HepG2 (cell line): ENCODE data around the gene COPA. TPM values are rescaled to one million over a fixed set of nuclear protein-coding genes. Genes with fewer than 3 reads are reported as not detected.

Experiments used
- ATAC-seq: fragments of 200-7000 bp; cut with Tn5 transposase; 3 replicates; pipeline ENCODE4 v1.9.1; 2020; ENCODE audit warnings: mild to moderate bottlenecking, moderate library complexity
- BruUV-seq: library from RNA; stranded (reverse); fragments of 400-500 nt; replicated peaks from 2 replicates; lab custom pipeline; 2021; lab: Mats Ljungman, UMichigan
- CTCF ChIA-PET: fragments of 300-600 bp; formaldehyde crosslinking; extraction: SDS; loops from one replicate; lab custom pipeline; 2021; ENCODE audit warnings: low total read pairs, inconsistent platforms, low intra/inter-chr PET ratio; lab: Yijun Ruan, JAX
- POLR2A ChIA-PET: fragments of 350-600 bp; sonication (Branson Sonifier 250); formaldehyde crosslinking; loops from one replicate; lab custom pipeline; 2020; ENCODE audit warnings: antibody characterized with exemption, inconsistent platforms; lab: Yijun Ruan, JAX
- DNase-seq: peaks from one replicate; pipeline ENCODE4 v3.0.0-alpha.2; 2015; ENCODE audit warnings: low spot score
- FAIRE-seq: peaks from 3 replicates; lab custom pipeline; 2011; peaks lifted over from hg19 to GRCh38; lab: Jason Lieb, UNC
- H2AFZ ChIP-seq: one replicate; pipeline ENCODE4 v1.6.1; 2011; ENCODE audit warnings: low read length, inconsistent platforms
- H3K27ac ChIP-seq: fragments of 300-600 bp; 3 replicates; pipeline ENCODE4 v1.8.0; 2011; ENCODE audit warnings: mixed run types, mild to moderate bottlenecking, mixed read lengths, low read length, inconsistent platforms; ENCODE audit not compliant: insufficient read depth; ENCODE audit errors: extremely low read length
- H3K27me3 ChIP-seq, 2 experiments: fragments of 200-600 bp in 1 of 2; 2 replicates in 1 of 2; 3 replicates in 1 of 2; pipeline versions ENCODE4 v1.6.0 to v1.8.0; 2011; ENCODE audit warnings: low read length in 2 of 2, mild to moderate bottlenecking in 2 of 2, moderate library complexity in 2 of 2, inconsistent platforms in 1 of 2; ENCODE audit not compliant: insufficient read depth in 2 of 2, control insufficient read depth in 1 of 2
- H3K36me3 ChIP-seq, 2 experiments: fragments of 200-600 bp in 1 of 2; replicated peaks in 1 of 2; 2 replicates in 1 of 2; 3 replicates in 1 of 2; pipeline versions ENCODE4 v1.5.1 to v1.8.0; 2011; ENCODE audit warnings: low read length in 2 of 2, inconsistent platforms in 1 of 2; ENCODE audit not compliant: insufficient read depth in 2 of 2, control insufficient read depth in 1 of 2
- H3K4me1 ChIP-seq: 2 replicates; pipeline ENCODE4 v1.5.1; 2012; ENCODE audit warnings: low read length, inconsistent platforms; ENCODE audit not compliant: insufficient read depth
- H3K4me2 ChIP-seq: 2 replicates; pipeline ENCODE4 v1.6.0; 2011; ENCODE audit warnings: low read depth, low read length, inconsistent platforms
- H3K4me3 ChIP-seq, 3 experiments: fragments of 200-600 bp in 1 of 3; sonication (generic), shearing (Covaris generic) in 1 of 3; replicated peaks in 1 of 3; 2 replicates each; pipeline ENCODE4 v1.5.1; 2011 to 2016; ENCODE audit warnings: low read length in 3 of 3, inconsistent platforms in 2 of 3, low read depth in 2 of 3, mild to moderate bottlenecking in 2 of 3, control low read depth in 1 of 3, mixed read lengths in 1 of 3; ENCODE audit not compliant: insufficient read depth in 1 of 3
- H3K79me2 ChIP-seq: one replicate; pipeline ENCODE4 v1.6.1; 2011; ENCODE audit warnings: low read length, inconsistent platforms; ENCODE audit not compliant: insufficient read depth
- H3K9ac ChIP-seq: 2 replicates; pipeline ENCODE4 v1.6.0; 2011; ENCODE audit warnings: mild to moderate bottlenecking, low read depth, low read length, inconsistent platforms; ENCODE audit not compliant: insufficient read depth
- H3K9me3 ChIP-seq: 2 replicates; pipeline ENCODE4 v1.5.1; 2012; ENCODE audit warnings: mild to moderate bottlenecking, low read length
- H4K20me1 ChIP-seq: 2 replicates; pipeline ENCODE4 v1.6.0; 2011; ENCODE audit warnings: inconsistent platforms, mild to moderate bottlenecking, low read length, moderate library complexity; ENCODE audit not compliant: insufficient read depth
- AHR ChIP-seq: IDR thresholded peaks from 2 replicates; pipeline ENCODE4 v1.6.1; 2018; ENCODE audit warnings: missing genetic modification reagents, missing compliant biosample characterization
- FOXM1 ChIP-seq: sonication (generic); formaldehyde crosslinking; IDR thresholded peaks from 2 replicates; pipeline ENCODE4 v1.5.0; 2020; ENCODE audit warnings: missing genetic modification reagents
- FOXO1 ChIP-seq: sonication (generic); formaldehyde crosslinking; IDR thresholded peaks from 2 replicates; pipeline ENCODE4 v1.4.0; 2020; ENCODE audit warnings: missing genetic modification reagents
- KAT8 ChIP-seq: IDR thresholded peaks from 2 replicates; pipeline ENCODE4 v1.6.1; 2016; ENCODE audit warnings: missing genetic modification reagents, missing compliant biosample characterization
- KLF15 ChIP-seq: sonication (generic); formaldehyde crosslinking; IDR thresholded peaks from 2 replicates; pipeline ENCODE4 v1.8.1; 2023; ENCODE audit warnings: borderline replicate concordance, mild to moderate bottlenecking, inconsistent platforms, missing genetic modification reagents, mixed read lengths
- MATR3 ChIP-seq: sonication (generic); formaldehyde crosslinking; IDR thresholded peaks from 2 replicates; pipeline ENCODE4 v1.4.0; 2020; ENCODE audit warnings: missing genetic modification reagents
- MED1 ChIP-seq: sonication (generic); formaldehyde crosslinking; IDR thresholded peaks from 2 replicates; pipeline ENCODE4 v1.4.0; 2020; ENCODE audit warnings: missing genetic modification reagents
- TARDBP ChIP-seq: sonication (generic); formaldehyde crosslinking; IDR thresholded peaks from 2 replicates; pipeline ENCODE4 v1.8.0; 2022; ENCODE audit warnings: mild to moderate bottlenecking, missing genetic modification reagents
- ZNF263 ChIP-seq: sonication (generic); formaldehyde crosslinking; IDR thresholded peaks from 2 replicates; pipeline ENCODE4 v1.4.0; 2020; ENCODE audit warnings: missing genetic modification reagents
- ZNF747 ChIP-seq: sonication (generic); formaldehyde crosslinking; IDR thresholded peaks from 2 replicates; pipeline ENCODE4 v1.8.1; 2023; ENCODE audit warnings: missing genetic modification reagents, mild to moderate bottlenecking, borderline replicate concordance
- ZNF775 ChIP-seq: sonication (generic); formaldehyde crosslinking; IDR thresholded peaks from 2 replicates; pipeline ENCODE4 v1.4.0; 2020; ENCODE audit warnings: missing genetic modification reagents, mild to moderate bottlenecking, moderate library complexity, borderline replicate concordance
- ZSCAN9 ChIP-seq: IDR thresholded peaks from 2 replicates; pipeline ENCODE4 v1.6.1; 2016; ENCODE audit warnings: borderline replicate concordance
- WGBS: methylation state at CpG from one replicate; pipeline ENCODE4 v1.1.6; 2017; ENCODE audit warnings: low lambda C conversion rate; 5-methylcytosine and 5-hydroxymethylcytosine counted together
- in situ Hi-C: cut with HindIII; loops from 2 replicates; pipeline ENCODE4 v1.10.0; 2017; ENCODE audit warnings: low pct_unique_long_range_greater_than_20kb; ENCODE audit not compliant: extremely low pct_ligation_motif_present
- intact Hi-C: fragments of 100-400 bp; cut with micrococcal nuclease; formaldehyde crosslinking; loops from one replicate; pipeline ENCODE4 v1.10.0; 2022; ENCODE audit not compliant: unreplicated experiment
- polyA plus RNA-seq, 8 experiments: library from polyadenylated mRNA; depleted of rRNA in 3 of 8; stranded (reverse) in 7 of 8; unstranded in 1 of 8; fragments of >200 nt; fragmentation: Illumina TruSeq in 4 of 8; extraction: Trizol in 4 of 8; gene quantifications; 2 replicates each; pipeline versions ENCODE4 v1.2.1 to v1.2.3, GENCODE V29; 2011 to 2016; ENCODE audit warnings: low read depth in 4 of 8, missing spikeins in 1 of 8, mixed read lengths in 1 of 8; ENCODE audit not compliant: insufficient read depth in 1 of 8
- total RNA-seq, 5 experiments: library from RNA; depleted of rRNA; stranded (reverse); fragments of >200 nt; fragmentation: Illumina TruSeq; extraction: Trizol; gene quantifications; 2 replicates each; pipeline ENCODE4 v1.2.3, GENCODE V29; 2016; ENCODE audit warnings: low read depth in 1 of 5
- TF ChIP-seq, protein P1 (sequence below): sonication (generic); formaldehyde crosslinking; IDR thresholded peaks from 2 replicates; pipeline ENCODE4 v1.4.0; 2020; ENCODE audit warnings: missing genetic modification reagents, borderline replicate concordance
- TF ChIP-seq, protein P2 (sequence below), 2 experiments: fragments of 450-650 bp in 1 of 2; sonication (generic) in 1 of 2; formaldehyde crosslinking; IDR thresholded peaks; 2 replicates each; pipeline versions ENCODE4 v1.5.0 to v1.8.0; 2020 to 2022; ENCODE audit warnings: mild to moderate bottlenecking in 1 of 2, missing genetic modification reagents in 1 of 2

Gene COPA
- total and polyA plus RNA-seq, 2 of the 13 experiments (the other 11 are each of a cell fraction or from before 2014, with no cell fraction given), result 160 to 197 TPM

DNA sequence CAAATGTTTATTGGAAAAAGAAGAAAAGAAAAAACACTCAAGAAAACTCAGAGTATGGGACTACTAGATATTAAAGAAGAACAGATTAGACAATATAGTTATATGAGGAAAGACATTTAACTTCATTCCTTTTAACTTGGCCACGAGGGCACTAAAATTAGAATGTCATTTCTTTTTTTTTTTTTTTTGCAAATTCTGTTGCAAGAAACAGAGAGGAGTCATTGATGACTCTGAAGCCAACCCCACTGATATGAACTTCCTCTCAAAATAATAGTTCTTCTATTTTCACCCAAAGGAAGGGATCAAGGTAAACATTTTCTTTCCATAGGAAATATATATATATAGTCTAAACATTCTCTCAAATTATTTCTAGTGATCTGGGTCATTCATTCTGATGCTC lies 33.5 kb downstream of the COPA start:
- WGBS, result 89% methylated on average over 1 of the region's 1 CpG
- TF ChIP-seq ZNF775 (CRISPR knock-in tag), result no peak
- TF ChIP-seq, protein P1, sequence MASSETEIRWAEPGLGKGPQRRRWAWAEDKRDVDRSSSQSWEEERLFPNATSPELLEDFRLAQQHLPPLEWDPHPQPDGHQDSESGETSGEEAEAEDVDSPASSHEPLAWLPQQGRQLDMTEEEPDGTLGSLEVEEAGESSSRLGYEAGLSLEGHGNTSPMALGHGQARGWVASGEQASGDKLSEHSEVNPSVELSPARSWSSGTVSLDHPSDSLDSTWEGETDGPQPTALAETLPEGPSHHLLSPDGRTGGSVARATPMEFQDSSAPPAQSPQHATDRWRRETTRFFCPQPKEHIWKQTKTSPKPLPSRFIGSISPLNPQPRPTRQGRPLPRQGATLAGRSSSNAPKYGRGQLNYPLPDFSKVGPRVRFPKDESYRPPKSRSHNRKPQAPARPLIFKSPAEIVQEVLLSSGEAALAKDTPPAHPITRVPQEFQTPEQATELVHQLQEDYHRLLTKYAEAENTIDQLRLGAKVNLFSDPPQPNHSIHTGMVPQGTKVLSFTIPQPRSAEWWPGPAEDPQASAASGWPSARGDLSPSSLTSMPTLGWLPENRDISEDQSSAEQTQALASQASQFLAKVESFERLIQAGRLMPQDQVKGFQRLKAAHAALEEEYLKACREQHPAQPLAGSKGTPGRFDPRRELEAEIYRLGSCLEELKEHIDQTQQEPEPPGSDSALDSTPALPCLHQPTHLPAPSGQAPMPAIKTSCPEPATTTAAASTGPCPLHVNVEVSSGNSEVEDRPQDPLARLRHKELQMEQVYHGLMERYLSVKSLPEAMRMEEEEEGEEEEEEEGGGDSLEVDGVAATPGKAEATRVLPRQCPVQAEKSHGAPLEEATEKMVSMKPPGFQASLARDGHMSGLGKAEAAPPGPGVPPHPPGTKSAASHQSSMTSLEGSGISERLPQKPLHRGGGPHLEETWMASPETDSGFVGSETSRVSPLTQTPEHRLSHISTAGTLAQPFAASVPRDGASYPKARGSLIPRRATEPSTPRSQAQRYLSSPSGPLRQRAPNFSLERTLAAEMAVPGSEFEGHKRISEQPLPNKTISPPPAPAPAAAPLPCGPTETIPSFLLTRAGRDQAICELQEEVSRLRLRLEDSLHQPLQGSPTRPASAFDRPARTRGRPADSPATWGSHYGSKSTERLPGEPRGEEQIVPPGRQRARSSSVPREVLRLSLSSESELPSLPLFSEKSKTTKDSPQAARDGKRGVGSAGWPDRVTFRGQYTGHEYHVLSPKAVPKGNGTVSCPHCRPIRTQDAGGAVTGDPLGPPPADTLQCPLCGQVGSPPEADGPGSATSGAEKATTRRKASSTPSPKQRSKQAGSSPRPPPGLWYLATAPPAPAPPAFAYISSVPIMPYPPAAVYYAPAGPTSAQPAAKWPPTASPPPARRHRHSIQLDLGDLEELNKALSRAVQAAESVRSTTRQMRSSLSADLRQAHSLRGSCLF, result no peak
- no peak for TF ChIP-seq MED1
- no peak for TF ChIP-seq ZNF747 (CRISPR knock-in tag)
- TF ChIP-seq, protein P2, sequence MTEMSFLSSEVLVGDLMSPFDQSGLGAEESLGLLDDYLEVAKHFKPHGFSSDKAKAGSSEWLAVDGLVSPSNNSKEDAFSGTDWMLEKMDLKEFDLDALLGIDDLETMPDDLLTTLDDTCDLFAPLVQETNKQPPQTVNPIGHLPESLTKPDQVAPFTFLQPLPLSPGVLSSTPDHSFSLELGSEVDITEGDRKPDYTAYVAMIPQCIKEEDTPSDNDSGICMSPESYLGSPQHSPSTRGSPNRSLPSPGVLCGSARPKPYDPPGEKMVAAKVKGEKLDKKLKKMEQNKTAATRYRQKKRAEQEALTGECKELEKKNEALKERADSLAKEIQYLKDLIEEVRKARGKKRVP (CRISPR knock-in tag; IDR thresholded peaks at IDR 0.05), result no peak
- TF ChIP-seq ZNF263, result no peak
- no peak for TF ChIP-seq AHR (CRISPR knock-in tag)
- no peak for TF ChIP-seq TARDBP (CRISPR knock-in tag)
- TF ChIP-seq ZSCAN9, result no peak
- TF ChIP-seq FOXO1 (CRISPR knock-in tag), result no peak
- TF ChIP-seq KAT8 (CRISPR knock-in tag), result no peak
- TF ChIP-seq KLF15 (CRISPR knock-in tag), result no peak
- no peak for TF ChIP-seq FOXM1 (CRISPR knock-in tag)
- no peak for TF ChIP-seq MATR3 (CRISPR knock-in tag)
- TF ChIP-seq, all 625 proteins: peak for 0
- Histone ChIP-seq H4K20me1 (no peaks in the 10 kb centered on the region), H2AFZ (no peak overlapping the region), H3K4me3 (no peak overlapping the region), H3K27me3 (no peaks in the 10 kb centered on the region), H3K36me3 (peaks cover 36 to 90% of the 10 kb centered on the region in 2 experiments), H3K27ac (no peak overlapping the region), H3K4me1 (no peaks in the 10 kb centered on the region), H3K9me3 (no peaks in the 10 kb centered on the region), H3K79me2 (no peaks in the 10 kb centered on the region), H3K4me2 (no peak overlapping the region), H3K9ac (no peak overlapping the region)
- FAIRE-seq, result no peak
- ATAC-seq, result no peak
- DNase-seq, result no peak
- CTCF ChIA-PET, result no interaction called here
- in situ Hi-C loops, result no loop called here
- intact Hi-C loops, result no loop called here
- POLR2A ChIA-PET, result no interaction called here
- no TSS peak for BruUV-seq
